Lower leg skin (tissue), 3 donors: ENCODE results near the gene PLEKHG4B.

Experiments used
- CTCF ChIP-seq, 3 donors: fragments of 450-650 bp; IDR thresholded peaks; one replicate each; pipeline ENCODE4 v1.5.1; 2016; ENCODE audit warnings: antibody characterized with exemption in 3 of 3, mild to moderate bottlenecking in 3 of 3, moderate library complexity in 2 of 3
- POLR2A ChIP-seq, 2 donors: fragments of 450-650 bp; IDR thresholded peaks; one replicate each; pipeline ENCODE4 v1.6.1; 2016 to 2017; ENCODE audit warnings: antibody characterized with exemption in 2 of 2, mild to moderate bottlenecking in 1 of 2, moderate library complexity in 1 of 2

GRCh38 chr5:73768-74502, 18.0 kb upstream of the PLEKHG4B start:
- TF ChIP-seq CTCF (IDR thresholded peaks at IDR 0.05) (no peak), POLR2A (IDR thresholded peaks at IDR 0.05) (no peak)
